ENCODE results near the gene ATP6V0D1.
"Not testable (repeated sequence)": the region's sequence is repeated elsewhere in the genome, so short reads cannot be mapped to it uniquely, and the experiment has no call there.

ATP6V0D1 gene

GRCh38 chr16:67417333-67418061, 63.5 kb downstream of the ATP6V0D1 start:
- peaks cover 49% of the 10 kb centered on the region for H3K4me1 Mint-ChIP-seq
- H3K36me3 Mint-ChIP-seq (ENCODE audit: low read depth) = peaks cover 4% of the 10 kb centered on the region
- H3K9me3 Mint-ChIP-seq = no peaks in the 10 kb centered on the region
- H3K27me3 Mint-ChIP-seq (ENCODE audit: low read depth, poor library complexity) = peaks cover 24% of the 10 kb centered on the region
- TF ChIP-seq CTCF (IDR thresholded peaks at IDR 0.05) = no peak
- H3K4me3 Mint-ChIP-seq = peak overlapping the region; percentile 86
- H3K27ac Mint-ChIP-seq = no peak overlapping the region
- DNase-seq = no peak

GRCh38 chr16:67415872-67416793, 64.8 kb downstream of the ATP6V0D1 start, which contains the start of gene ZDHHC1:
ZDHHC1 (minus strand) TSS chr16:67416477; CDS start chr16:67407775, 8,702 bp downstream.
- H3K36me3 Mint-ChIP-seq (ENCODE audit: low read depth) = peaks cover 4% of the 10 kb centered on the region
- DNase-seq = peak; percentile 82
- peaks cover 46% of the 10 kb centered on the region for H3K4me1 Mint-ChIP-seq
- TF ChIP-seq CTCF (IDR thresholded peaks at IDR 0.05) = peak; percentile 54
- peak within 1 kb of the TSS; percentile 88 for H3K4me3 Mint-ChIP-seq
- H3K27me3 Mint-ChIP-seq (ENCODE audit: low read depth, poor library complexity) = peaks cover 24% of the 10 kb centered on the region
- peak within 1 kb of the TSS; percentile 40 for H3K27ac Mint-ChIP-seq
- H3K9me3 Mint-ChIP-seq = no peaks in the 10 kb centered on the region

- peak overlapping the region; percentile 88 for H3K4me3 Mint-ChIP-seq
- H3K4me1 Mint-ChIP-seq = peaks cover 46% of the 10 kb centered on the region
- H3K27ac Mint-ChIP-seq; H3K36me3 Mint-ChIP-seq (ENCODE audit: low read depth); H3K9me3 Mint-ChIP-seq; DNase-seq: not testable (repeated sequence)
- peaks cover 25% of the 10 kb centered on the region for H3K27me3 Mint-ChIP-seq (ENCODE audit: low read depth, poor library complexity)
Observed at GRCh38 chr16:67415421-67415820, 65.5 kb downstream of the ATP6V0D1 start.

- peaks cover 40% of the 10 kb centered on the region for H3K4me1 Mint-ChIP-seq
- TF ChIP-seq CTCF (IDR thresholded peaks at IDR 0.05) = no peak
- no peak for DNase-seq
- peaks cover 25% of the 10 kb centered on the region for H3K27me3 Mint-ChIP-seq (ENCODE audit: low read depth, poor library complexity)
- H3K27ac Mint-ChIP-seq = peak overlapping the region; percentile 46
- H3K36me3 Mint-ChIP-seq (ENCODE audit: low read depth) = peaks cover 4% of the 10 kb centered on the region
- H3K9me3 Mint-ChIP-seq = no peaks in the 10 kb centered on the region
- peak overlapping the region; percentile 7 for H3K4me3 Mint-ChIP-seq
Observed at GRCh38 chr16:67413978-67414911, 66.7 kb downstream of the ATP6V0D1 start.

GRCh38 chr16:67412294-67412693, 68.7 kb downstream of the ATP6V0D1 start:
- DNase-seq = no peak
- Mint-ChIP-seq H3K4me3 (no peak overlapping the region), H3K27ac (no peak overlapping the region), H3K4me1 (peaks cover 34% of the 10 kb centered on the region), H3K27me3 (ENCODE audit: low read depth, poor library complexity) (peaks cover 28% of the 10 kb centered on the region), H3K9me3 (no peaks in the 10 kb centered on the region), H3K36me3 (ENCODE audit: low read depth) (peaks cover 4% of the 10 kb centered on the region)
- TF ChIP-seq CTCF (IDR thresholded peaks at IDR 0.05) = no peak

Measured in nephron progenitor cell (in vitro differentiated cells).